Inflammatory macrophage treated with lipopolysaccharide for 4 hours (primary cell): ENCODE measurements around the gene LIME1.
A peak's percentile ranks its signal among the peaks of the same experiment; 100 is the strongest.

Experiments
- DNase-seq: peaks from one replicate; pipeline ENCODE4 v3.0.0-alpha.2; 2020

LIME1 gene

DNA sequence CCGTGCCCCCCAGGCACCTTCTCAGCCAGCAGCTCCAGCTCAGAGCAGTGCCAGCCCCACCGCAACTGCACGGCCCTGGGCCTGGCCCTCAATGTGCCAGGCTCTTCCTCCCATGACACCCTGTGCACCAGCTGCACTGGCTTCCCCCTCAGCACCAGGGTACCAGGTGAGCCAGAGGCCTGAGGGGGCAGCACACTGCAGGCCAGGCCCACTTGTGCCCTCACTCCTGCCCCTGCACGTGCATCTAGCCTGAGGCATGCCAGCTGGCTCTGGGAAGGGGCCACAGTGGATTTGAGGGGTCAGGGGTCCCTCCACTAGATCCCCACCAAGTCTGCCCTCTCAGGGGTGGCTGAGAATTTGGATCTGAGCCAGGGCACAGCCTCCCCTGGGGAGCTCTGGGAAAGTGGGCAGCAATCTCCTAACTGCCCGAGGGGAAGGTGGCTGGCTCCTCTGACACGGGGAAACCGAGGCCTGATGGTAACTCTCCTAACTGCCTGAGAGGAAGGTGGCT lies 39.1 kb upstream of the LIME1 start:
- DNase-seq: no peak

DNA sequence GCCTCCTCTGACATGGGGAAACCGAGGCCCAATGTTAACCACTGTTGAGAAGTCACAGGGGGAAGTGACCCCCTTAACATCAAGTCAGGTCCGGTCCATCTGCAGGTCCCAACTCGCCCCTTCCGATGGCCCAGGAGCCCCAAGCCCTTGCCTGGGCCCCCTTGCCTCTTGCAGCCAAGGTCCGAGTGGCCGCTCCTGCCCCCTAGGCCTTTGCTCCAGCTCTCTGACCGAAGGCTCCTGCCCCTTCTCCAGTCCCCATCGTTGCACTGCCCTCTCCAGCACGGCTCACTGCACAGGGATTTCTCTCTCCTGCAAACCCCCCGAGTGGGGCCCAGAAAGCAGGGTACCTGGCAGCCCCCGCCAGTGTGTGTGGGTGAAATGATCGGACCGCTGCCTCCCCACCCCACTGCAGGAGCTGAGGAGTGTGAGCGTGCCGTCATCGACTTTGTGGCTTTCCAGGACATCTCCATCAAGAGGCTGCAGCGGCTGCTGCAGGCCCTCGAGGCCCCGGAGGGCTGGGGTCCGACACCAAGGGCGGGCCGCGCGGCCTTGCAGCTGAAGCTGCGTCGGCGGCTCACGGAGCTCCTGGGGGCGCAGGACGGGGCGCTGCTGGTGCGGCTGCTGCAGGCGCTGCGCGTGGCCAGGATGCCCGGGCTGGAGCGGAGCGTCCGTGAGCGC lies 38.5 kb upstream of the LIME1 start:
- no peak for DNase-seq

- DNase-seq: peak; percentile 7
Observed at GRCh38 chr20:63698739-63699465, 37.6 kb upstream of the LIME1 start.

- no peak for DNase-seq
Observed at GRCh38 chr20:63699466-63700198, 36.8 kb upstream of the LIME1 start.

GRCh38 chr20:63700199-63701050 lies 36.0 kb upstream of the LIME1 start:
- DNase-seq: no peak

DNA sequence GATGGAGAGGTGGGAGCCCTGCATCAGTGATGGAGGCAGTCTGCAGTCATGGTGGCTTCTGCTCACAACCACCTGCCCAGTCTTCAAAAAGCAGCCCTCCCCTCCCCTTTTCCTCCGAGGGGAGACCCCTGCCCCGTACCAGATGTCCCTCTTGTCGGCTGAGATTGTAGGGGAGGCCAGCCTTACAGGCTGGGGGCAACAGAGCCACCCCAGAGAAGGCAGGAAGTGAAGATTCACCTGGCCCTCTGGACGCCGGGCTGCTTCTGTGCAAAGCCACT lies 35.5 kb upstream of the LIME1 start:
- no peak for DNase-seq

DNA sequence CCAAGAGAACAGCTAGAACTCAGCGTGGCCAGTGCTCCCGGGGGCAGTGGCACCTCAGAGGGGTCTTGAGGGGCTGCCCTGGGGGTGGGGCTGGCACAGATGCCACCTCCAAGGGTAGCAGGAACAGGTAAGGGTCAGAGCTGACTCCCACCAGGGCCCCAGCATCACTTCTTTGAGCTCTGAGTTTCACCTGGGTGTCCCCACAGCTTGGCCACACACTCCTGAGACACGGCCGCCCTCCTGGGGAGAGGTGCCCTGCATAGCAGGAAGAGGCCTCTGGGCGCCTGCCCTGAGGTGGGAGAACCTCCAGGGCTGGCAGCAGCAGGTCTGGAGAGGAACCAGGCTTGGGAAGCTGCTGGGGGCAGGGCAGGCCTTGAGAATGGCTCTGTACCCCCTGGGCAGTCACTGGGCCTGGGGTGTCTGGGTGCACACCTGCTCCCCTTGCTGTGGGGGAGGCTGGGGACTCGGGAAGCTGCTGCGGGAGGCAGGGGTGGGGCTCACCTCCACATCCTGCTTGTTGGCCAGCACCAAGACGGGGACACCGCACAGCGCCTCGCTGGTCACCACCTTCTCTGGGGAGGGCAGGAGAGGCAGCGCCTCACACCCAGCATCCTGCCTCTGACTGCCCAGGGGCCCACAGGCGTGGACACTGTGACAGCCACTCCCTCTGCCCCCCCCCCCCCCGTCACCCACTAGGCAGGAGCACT lies 35.0 kb upstream of the LIME1 start:
- no peak for DNase-seq

DNA sequence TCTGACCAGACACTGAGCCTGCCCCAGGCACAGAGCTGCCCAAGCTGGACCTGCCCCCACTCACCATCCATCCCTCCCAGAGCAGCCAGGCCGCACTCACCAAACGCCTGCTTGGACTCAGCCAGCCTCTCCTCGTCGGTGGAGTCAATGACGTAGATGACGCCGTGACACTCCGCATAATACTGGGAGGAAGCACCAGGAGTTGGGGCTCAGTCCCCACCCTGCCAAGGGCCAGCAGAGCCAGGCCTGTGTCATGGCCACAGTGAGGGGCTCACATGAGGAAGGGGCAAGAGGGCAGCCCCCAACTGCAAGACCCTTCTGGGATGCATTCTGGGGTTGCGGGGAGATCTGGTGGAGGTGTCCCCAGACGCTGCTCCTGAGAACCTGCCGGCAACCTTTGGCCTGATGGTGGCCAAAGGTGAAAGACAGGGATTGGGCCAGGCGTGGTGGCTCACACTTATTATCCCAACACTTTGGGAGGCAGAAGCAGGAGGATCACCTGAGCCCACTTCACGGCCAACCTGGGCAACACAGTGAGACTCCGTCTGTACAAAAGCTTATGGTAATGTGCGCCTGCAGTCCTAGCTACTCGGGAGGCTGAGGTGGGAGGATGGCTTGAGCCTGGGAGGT lies 34.3 kb upstream of the LIME1 start:
- no peak for DNase-seq

- no peak for DNase-seq
Observed at GRCh38 chr20:63702751-63703470, 33.6 kb upstream of the LIME1 start.

DNA sequence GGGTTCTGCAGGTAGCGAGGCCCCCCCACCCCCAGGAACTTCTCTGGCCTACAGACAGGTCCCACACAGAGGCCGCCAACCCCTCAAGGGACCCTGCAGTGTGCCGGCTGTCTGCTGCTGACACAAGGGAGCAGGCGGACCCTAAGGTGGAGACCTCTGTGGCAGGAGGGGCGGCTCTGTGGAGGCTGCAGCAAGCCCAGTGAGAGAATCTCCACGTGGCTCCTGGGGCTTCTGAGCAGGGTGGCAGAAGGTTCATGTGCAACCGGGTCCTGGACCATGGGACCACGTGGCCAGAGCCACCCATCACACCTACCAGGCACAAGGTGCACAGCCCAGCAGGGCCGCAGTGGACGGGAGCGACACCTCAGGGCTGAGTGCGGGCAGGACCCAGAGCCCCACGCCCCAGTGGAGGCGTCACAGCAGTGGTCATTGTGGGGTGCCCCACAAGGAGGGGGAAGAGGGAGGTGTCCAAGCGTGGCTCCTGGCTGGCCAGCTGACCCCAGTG lies 32.9 kb upstream of the LIME1 start:
- no peak for DNase-seq

DNA sequence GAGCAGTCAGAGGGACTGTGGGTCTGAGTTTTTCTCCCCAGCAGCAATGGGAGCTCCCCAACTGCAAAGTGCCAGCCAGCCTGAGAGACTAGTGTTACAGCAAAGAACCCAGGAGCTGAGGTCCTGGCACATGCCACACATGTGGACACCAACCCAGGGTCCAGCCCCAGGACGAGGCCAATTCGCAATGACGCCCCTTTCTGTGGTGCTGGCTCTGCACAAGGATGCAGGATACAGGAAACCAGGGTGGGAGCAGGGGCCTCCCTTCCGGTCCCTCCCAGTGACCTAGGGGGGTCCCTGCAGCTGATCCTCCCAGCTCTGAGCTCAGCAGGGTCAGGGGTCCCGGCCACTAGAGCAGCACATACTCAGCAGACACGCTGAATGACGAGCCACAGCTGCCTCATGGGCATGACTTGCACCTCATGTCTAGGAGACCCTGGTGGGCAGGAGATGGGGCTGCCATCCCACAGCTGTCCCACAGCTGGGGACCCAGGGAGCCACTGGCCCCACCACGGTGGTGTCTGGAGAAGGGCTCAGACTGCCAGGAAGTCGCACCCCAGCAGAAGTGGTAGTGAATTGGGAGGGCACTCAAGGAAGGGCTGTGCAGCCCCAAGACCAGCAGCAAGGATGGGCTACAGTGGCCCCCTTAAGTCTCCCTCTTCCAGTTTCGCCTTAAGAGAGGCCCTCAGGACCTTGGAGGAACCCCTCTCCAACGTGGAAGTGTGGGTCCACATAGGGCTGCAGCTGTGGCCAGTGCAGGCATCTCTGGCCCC lies 32.3 kb upstream of the LIME1 start:
- DNase-seq: no peak

DNA sequence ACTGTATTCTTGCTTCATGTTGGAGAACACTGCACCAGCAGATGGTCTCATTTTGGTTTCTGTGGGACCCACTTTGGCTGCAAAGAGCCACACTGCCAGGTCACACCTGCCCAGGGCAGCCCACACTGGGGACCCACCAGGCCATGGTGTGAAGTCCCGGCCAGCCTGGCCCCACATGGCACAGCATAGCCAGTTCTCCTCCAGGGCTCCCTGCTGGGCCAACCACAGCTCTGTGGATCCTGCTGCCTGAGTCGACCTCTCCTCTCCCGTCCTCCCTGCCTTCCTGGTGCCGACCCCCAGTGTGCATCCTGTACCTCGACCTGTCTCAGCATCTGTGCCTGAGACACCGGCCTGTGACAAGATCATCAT lies 31.7 kb upstream of the LIME1 start:
- no peak for DNase-seq

DNA sequence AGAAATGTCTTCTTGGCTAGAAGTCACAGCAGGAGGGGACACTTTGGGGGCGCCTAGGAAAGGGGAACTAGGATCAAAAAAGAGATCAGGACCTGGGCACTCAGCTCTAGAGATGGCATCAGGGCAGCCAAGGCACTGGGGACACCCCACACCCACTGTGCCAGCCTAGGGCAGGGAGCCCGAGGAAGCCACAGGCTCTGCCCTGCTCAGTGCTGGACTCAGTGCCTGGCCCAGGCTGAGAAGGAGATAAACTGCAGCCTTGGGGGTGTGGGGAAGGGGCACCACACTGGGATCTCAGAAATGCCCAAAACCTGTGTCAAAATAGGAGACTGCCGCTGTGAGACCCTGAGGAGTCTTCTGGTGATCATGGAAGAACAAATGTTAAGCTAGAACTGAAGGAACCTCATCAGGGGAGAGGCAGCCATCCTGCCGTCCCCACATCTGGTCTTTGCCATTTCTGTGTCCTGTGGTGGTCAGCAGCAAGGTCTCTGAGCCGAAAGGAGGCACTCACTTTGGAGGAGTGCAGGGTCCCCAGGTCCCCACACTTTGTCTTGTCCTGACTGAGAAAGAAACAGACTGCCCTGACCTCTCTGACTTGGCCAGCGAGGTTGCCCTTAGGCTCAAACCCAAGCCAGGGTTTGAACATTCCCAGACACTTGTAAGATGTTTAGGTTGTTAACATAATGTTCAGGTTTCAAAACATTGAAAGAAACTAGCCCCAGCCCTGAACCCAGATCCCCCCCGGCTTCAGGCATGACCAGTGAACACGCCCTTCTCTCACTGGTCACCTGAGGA lies 31.0 kb upstream of the LIME1 start:
- DNase-seq: no peak

DNA sequence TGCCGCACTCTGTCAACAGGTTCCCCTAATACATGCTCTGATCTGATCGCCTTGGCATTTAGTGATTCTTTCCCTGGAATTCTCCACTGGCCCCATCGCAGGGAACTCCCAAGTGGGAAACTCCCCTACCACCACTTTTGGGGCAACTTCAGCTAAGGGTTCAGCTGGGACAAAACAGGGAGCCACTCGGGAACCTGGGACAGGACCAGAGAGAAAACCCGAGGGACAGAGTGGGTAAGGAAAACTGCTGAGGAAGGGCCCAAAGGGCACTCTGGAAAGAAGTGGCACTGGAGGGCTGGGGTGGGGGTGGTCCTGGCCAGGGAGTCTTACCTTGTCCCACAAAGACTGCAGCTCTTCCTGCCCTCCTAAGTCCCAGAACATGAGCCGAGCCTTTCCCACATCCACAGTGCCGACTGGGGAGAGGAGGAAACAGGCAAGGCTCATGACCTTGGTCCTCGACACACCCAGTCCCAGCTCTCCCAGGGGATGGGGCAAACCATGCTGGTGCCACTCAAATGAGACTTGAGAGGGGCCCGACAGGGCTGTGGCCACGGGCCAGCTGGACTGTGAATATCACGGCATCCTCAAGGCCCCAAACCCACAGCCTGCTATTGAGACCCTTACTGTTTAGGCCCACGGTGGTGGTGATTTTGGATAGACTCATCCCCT lies 30.3 kb upstream of the LIME1 start:
- no peak for DNase-seq

DNA sequence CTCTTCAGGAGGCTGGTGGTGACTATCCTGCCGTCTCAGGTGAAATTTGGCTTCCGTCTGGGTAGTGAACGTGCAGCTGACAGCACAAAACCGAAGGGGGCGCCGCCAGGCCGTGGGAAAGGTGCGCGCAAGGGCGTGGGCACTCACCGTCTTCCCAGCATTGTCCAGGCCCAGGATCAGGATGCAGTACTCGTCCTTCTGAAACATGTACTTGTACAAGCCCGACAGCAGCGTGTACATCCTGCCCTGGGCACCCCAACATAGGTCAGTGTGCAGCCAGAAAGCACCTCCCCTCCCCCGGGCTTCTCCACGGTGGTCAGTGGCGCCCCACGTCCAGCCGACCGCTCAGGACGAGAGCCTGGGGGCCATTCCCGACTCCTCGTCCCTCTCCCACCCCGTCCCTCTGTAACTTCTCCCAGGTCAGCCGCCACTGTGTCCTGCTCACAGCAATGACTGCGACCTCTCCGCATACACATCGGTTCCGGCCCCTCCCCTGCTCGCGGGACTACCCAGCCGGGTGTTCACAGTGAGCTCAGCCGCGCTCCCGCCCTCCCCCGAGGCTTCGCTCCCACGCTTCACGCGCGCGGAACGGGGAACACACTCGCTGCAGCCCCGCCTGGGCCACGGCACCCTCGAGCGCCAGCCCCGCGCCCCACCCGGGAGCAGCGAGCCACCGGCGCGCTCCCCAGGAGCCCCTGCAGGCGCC lies 29.5 kb upstream of the LIME1 start:
- DNase-seq: peak; percentile 74

- peak; percentile 92 for DNase-seq
Observed at GRCh38 chr20:63707558-63708300, 28.7 kb upstream of the LIME1 start, which contains the start of the genes ARFRP1 and ZGPAT. TSS of gene ARFRP1 (minus strand) at chr20:63707976. CDS start at chr20:63707091, 885 bp downstream. TSS of gene ZGPAT (plus strand) at chr20:63708039. CDS start at chr20:63708581, 542 bp downstream.
